Activated naive CD4-positive, alpha-beta T cell treated with anti-CD3 and anti-CD28 coated beads, Interleukin-2, amount 50 U/mL, for 24 hours (primary cell): ENCODE results near the gene DNAJB6.

Experiments used
- H3K27ac Mint-ChIP-seq: one replicate; pipeline ENCODE4 v1.8.0; 2021; ENCODE audit warnings: mild to moderate bottlenecking, mixed read lengths
- H3K27me3 Mint-ChIP-seq: one replicate; pipeline ENCODE4 v1.8.0; 2021; ENCODE audit warnings: mixed read lengths
- H3K36me3 Mint-ChIP-seq: one replicate; pipeline ENCODE4 v1.8.0; 2021; ENCODE audit warnings: mixed read lengths
- H3K4me1 Mint-ChIP-seq: one replicate; pipeline ENCODE4 v1.8.0; 2021; ENCODE audit warnings: mixed read lengths
- H3K4me3 Mint-ChIP-seq: one replicate; pipeline ENCODE4 v1.8.0; 2021; ENCODE audit warnings: mild to moderate bottlenecking, mixed read lengths
- H3K9me3 Mint-ChIP-seq: one replicate; pipeline ENCODE4 v1.8.0; 2021; ENCODE audit warnings: mixed read lengths

DNAJB6 gene

DNA sequence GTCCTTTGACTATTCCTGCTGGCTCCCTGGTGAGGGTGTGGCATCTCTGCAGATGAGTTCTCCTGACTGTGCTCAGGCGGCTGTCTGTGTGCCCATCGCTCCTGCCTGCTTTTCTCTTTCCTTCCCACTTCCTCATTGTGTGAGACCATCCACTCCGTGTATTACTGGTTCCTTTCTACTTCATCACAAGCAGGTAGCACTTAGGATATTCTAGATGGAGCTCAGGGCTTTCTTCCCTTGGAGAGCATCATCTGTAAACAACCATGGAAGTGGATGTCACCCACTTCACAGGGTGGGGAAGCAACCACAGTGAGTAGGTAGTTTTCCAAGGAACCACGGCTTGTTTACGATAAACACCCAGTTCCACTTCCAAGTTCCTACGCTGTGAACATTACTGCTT lies 15.7 kb downstream of the DNAJB6 start:
- Mint-ChIP-seq H3K9me3 (no peaks in the 10 kb centered on the region), H3K4me1 (peaks cover 80% of the 10 kb centered on the region), H3K27ac (no peak overlapping the region), H3K27me3 (no peaks in the 10 kb centered on the region), H3K4me3 (peak overlapping the region; percentile 54), H3K36me3 (no peaks in the 10 kb centered on the region)

DNA sequence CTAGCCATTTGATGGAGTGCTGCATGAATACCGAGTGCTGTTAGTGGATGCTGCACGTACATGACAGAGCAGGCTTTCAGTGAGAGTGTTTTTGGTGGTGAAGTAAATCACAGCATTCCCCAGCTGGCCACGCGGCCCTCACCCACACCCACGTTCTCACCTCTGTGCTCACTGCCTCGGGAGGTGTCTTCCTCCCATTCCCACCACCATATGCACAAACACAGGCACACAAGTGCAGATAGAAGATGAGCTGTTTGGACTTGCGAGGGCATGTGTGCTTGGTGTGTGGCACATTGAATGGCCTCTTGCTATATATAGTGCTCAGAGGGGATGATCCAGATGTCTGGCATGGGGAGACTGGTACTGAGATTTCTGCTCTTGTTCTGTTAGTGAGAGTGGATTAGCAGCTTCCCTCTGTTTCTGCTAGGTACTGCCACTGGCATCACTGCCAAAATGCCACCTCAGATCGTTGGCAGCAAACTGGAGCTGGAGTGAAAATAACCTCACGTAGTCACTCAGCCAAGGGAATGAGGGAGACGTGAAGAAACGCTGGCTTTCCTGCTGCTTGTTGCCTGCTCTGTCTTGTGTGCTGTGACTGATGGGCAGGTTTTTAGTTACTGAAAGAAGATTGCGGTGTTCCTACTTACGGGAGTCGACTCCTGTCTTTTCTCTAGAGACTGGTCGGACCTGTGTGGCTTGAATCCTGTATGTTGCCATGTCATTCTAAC lies 19.1 kb downstream of the DNAJB6 start:
- Mint-ChIP-seq H3K4me1 (peaks cover 75% of the 10 kb centered on the region), H3K4me3 (no peak overlapping the region), H3K27me3 (no peaks in the 10 kb centered on the region), H3K36me3 (peaks cover 1% of the 10 kb centered on the region), H3K27ac (peak overlapping the region; percentile 68), H3K9me3 (no peaks in the 10 kb centered on the region)

DNA sequence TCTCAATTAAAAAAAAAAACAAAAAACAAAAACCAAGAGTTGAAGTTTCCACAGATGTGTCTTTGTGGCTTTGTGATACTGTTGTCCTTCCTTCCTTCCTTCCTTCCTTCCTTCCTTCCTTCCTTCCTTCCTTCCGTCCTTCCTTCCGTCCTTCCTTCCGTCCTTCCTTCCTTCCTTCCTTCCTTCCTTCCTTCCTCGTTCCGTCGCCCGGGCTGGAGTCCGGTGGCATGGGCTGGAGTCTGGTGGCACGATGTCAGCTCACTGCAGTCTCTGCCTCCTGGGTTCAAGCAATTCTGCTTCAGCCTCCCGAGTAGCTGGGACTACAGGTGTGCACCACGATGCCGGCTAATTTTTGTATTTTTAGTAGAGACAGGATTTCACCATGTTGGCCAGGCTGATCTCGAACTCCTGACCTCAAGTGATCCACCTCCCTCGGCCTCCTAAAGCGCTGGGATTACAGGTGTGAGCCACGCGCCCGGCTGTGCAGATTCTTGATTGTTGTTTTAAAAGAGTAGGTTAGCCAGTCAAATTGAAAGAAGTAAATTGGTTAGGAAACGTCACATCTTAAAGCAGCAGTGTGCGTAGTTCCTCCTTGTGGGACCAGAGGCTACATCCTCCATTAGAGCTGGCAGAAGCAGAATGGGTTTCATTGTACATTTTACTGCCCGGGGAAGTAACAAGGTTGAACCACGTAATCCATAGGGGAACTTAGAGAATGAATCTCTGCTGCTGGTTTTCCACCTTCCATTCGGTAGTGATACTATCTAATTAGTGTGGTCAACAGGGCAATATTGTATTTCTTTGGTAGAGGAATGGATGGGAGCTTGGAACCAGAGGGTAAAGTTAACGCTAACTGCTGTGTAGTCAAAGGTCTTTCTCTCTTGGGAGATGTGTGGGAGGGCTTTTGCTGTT lies 20.6 kb downstream of the DNAJB6 start:
- H3K4me3 Mint-ChIP-seq = no peak overlapping the region
- peaks cover 63% of the 10 kb centered on the region for H3K4me1 Mint-ChIP-seq
- H3K36me3 Mint-ChIP-seq = peaks cover 1% of the 10 kb centered on the region

DNA sequence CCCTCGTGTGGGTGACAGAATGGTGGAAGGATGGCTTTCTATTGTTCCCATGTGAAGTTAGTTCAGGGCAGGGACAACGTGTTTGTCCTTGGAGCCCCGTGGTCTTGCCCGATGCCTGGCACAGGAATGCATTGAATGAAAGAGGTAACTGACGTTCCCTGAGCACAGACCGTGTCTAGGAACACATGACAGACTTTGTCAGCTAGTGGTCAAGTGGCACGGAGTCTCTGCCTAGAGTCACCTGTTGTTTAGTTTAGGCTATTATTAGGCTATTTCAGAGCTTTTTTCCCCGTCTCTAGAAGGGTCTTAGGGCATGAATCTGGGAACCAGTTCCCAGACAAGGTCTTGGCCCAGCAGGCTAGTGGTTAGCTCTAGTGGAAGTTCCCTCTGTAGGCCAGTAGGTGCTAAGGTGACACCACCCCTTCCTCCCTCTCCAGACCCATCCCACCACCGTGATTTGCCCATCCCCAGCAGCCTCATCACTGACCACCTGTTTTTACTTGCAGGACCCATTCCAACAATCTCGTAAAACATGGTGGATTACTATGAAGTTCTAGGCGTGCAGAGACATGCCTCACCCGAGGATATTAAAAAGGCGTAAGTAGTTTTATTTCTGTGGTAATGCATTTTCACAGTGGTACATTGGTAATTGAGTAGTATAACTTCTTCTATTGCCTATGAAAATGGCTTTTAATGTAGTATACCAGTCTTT lies 21.4 kb downstream of the DNAJB6 start:
- no peaks in the 10 kb centered on the region for H3K27me3 Mint-ChIP-seq
- H3K4me3 Mint-ChIP-seq = no peak overlapping the region
- H3K9me3 Mint-ChIP-seq = no peaks in the 10 kb centered on the region
- peaks cover 62% of the 10 kb centered on the region for H3K4me1 Mint-ChIP-seq
- H3K36me3 Mint-ChIP-seq = peaks cover 3% of the 10 kb centered on the region
- H3K27ac Mint-ChIP-seq = peak overlapping the region; percentile 81

More for the DNA sequence above, 20.6 kb downstream of the DNAJB6 start:
- peak overlapping the region; percentile 81 for H3K27ac Mint-ChIP-seq
- H3K27me3 Mint-ChIP-seq = no peaks in the 10 kb centered on the region
- H3K9me3 Mint-ChIP-seq = no peaks in the 10 kb centered on the region

DNA sequence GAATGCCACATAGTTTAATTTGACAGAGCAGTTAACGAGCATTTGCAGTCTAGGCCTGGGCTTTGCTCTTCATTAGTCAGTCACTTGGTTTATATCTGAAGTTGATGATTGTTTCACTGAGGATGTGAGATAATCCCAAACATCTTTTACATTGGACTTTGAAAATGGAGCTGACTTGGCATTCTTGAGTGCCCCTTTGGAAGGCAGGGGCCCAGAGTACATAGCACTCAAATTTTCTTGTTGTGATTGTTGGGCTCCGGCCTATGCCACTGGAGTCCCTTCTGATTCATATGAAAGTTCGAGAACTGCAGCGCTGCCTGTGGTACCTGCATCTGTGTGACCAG lies 21.9 kb downstream of the DNAJB6 start:
- no peaks in the 10 kb centered on the region for H3K27me3 Mint-ChIP-seq
- H3K4me3 Mint-ChIP-seq = no peak overlapping the region
- H3K36me3 Mint-ChIP-seq = peaks cover 3% of the 10 kb centered on the region
- H3K27ac Mint-ChIP-seq = no peak overlapping the region
- H3K9me3 Mint-ChIP-seq = no peaks in the 10 kb centered on the region
- H3K4me1 Mint-ChIP-seq = peaks cover 57% of the 10 kb centered on the region

DNA sequence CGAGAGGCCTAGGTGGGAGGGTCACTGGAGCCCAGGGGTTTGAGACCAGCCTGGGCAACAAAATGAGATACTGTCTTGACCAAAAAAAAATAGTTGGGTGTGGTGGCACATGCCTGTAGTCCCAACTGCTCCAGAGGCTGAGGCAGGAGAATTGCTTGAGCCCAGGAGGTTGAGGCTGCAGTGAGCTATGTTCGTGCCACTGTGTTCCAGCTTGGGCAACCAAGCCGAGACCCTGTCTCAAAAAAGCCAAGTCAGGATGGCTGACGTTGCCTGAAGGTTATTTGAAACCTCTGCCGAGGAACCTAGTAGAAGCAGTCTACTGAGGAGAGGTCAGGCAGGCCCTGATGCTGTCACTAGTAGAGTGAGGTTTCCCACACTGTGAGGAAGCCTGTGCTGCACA lies 22.8 kb downstream of the DNAJB6 start:
- H3K4me3 Mint-ChIP-seq = no peak overlapping the region
- peaks cover 7% of the 10 kb centered on the region for H3K36me3 Mint-ChIP-seq
- H3K27ac Mint-ChIP-seq = peak overlapping the region; percentile 0
- no peaks in the 10 kb centered on the region for H3K27me3 Mint-ChIP-seq
- peaks cover 53% of the 10 kb centered on the region for H3K4me1 Mint-ChIP-seq
- no peaks in the 10 kb centered on the region for H3K9me3 Mint-ChIP-seq

DNA sequence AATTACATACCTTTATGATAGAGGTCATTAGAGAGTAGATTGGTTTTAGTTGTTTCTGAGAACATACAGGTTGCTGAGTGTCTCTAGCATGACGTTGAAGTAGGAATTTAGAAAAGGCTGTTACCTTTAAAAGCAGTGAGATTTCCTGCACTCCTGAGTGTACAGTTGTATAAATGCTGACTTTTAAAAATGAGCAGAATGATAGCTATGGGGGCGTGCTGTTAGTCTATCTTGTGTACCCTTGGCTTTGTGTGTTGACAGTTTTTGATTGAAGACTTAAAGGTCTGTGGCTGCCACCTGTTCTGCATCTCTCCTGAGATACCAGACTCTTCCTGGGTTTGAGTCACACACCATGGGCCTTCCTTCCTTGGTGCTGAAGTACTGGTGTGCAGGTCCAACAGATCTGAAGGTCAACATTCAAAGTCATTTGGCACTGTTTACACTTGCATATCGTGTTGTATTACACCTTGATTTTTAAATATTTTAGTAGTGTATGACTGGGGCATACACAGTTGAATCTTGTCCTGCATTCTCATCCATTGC lies 23.8 kb downstream of the DNAJB6 start:
- H3K4me1 Mint-ChIP-seq = peaks cover 46% of the 10 kb centered on the region

DNA sequence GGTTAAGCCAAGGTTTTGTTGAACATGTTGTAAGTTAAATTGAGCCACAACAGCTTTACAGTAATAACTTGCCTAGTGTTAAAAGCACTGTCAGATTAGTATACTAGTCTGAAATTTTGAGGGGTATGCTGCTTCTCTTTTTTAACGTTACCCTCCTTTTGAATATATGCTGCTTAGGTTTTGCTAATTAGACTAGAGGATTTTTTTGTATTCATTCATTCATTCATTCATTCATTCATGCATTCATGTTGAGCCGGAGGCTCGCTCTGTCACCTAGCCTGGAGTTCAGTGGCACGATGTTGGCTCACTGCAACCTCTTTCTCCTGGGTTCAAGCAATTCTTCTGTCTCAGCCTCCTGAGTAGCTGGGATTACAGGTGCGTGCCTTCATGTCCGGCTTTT lies 24.7 kb downstream of the DNAJB6 start:
- Mint-ChIP-seq H3K4me3 (no peak overlapping the region), H3K36me3 (peaks cover 14% of the 10 kb centered on the region), H3K9me3 (no peaks in the 10 kb centered on the region), H3K27ac (no peak overlapping the region), H3K4me1 (peaks cover 36% of the 10 kb centered on the region), H3K27me3 (no peaks in the 10 kb centered on the region)

More for the DNA sequence above, 23.8 kb downstream of the DNAJB6 start:
- no peak overlapping the region for H3K27ac Mint-ChIP-seq
- H3K27me3 Mint-ChIP-seq = no peaks in the 10 kb centered on the region
- peaks cover 11% of the 10 kb centered on the region for H3K36me3 Mint-ChIP-seq
- H3K4me3 Mint-ChIP-seq = no peak overlapping the region
- H3K9me3 Mint-ChIP-seq = no peaks in the 10 kb centered on the region

DNA sequence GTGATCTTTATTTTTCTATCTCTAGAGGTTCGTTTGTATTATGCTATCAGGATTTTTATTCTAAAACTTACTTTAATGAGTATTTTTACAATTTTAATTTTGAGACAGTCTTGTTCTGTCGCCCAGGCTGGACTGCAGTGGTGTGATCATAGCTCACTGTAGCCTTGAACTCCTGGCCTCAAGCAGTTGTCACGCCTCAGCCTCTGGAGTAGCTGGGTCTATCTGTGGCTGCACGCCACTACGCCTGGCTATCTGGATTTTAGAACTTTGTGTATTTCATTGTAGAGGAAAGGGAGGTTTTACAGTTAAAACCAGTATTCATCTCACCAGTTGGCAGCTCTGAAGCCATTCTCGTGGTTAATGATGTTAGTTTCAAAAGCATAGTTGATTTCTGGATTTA lies 25.9 kb downstream of the DNAJB6 start:
- peaks cover 27% of the 10 kb centered on the region for H3K4me1 Mint-ChIP-seq
- H3K27me3 Mint-ChIP-seq = no peaks in the 10 kb centered on the region
- H3K27ac Mint-ChIP-seq = peak overlapping the region; percentile 10
- H3K9me3 Mint-ChIP-seq = no peaks in the 10 kb centered on the region
- no peak overlapping the region for H3K4me3 Mint-ChIP-seq
- peaks cover 14% of the 10 kb centered on the region for H3K36me3 Mint-ChIP-seq

DNA sequence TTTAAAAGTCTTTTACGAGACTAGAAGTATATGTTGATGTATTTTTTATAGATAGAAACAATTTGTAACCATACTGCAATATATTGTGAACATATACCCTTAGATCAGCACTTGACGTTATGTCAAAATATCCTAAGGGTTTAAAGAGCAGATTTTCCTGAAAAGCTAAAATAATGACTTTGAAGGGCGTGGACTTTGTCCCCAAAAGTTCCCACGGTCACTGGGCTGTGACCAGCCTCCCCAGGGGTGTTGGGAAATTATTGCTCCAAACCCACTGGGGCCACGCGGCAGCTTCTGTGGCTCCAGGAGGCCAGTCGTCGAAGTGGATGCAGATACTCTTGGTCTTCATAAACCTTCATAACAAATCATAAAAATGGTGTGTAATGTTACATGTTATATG lies 29.9 kb downstream of the DNAJB6 start:
- H3K27me3 Mint-ChIP-seq = no peaks in the 10 kb centered on the region
- peaks cover 19% of the 10 kb centered on the region for H3K36me3 Mint-ChIP-seq
- H3K4me3 Mint-ChIP-seq = no peak overlapping the region
- peaks cover 12% of the 10 kb centered on the region for H3K4me1 Mint-ChIP-seq
- no peak overlapping the region for H3K27ac Mint-ChIP-seq
- H3K9me3 Mint-ChIP-seq = no peaks in the 10 kb centered on the region

DNA sequence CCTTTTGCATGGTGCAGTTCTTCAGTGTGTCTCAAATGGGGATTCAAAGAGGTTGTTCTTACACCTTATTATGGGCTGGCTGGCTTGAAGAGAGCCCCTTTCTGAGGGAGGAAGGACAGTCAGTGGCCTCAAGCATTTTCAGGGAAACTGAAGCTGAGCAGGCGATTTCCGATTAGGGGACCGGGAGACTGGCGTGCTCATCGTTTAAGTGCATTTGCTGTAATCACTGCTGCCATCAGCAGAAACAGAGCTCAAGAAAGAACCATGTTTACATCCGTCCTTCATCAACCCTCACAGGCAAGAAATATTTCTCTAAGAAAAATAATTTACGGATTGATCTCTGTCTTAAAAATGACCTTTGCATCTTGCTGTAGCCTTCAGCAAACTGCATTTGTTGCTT lies 32.2 kb downstream of the DNAJB6 start:
- Mint-ChIP-seq H3K27ac (no peak overlapping the region), H3K27me3 (no peaks in the 10 kb centered on the region), H3K36me3 (peaks cover 20% of the 10 kb centered on the region), H3K4me3 (no peak overlapping the region), H3K9me3 (no peaks in the 10 kb centered on the region), H3K4me1 (peaks cover 20% of the 10 kb centered on the region)

DNA sequence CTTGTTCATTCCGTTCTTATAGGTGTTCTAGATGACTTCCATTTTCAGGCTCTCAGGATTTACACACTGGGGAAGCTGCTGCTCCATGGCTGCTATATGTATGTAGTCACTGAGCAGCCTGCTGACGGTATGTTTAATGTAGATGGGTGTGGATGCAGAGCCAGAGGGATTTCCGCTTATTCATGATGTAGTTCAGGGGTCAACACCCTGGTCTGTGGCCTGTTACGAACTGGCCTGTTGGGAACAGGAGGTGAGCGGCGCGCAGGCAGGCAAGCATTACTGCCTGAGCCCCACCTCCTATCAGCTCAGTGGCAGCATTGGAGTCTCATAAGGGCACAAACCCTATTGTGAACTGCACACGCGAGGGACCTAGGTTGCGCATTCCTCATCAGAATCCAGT lies 33.9 kb downstream of the DNAJB6 start:
- Mint-ChIP-seq H3K4me3 (no peak overlapping the region), H3K27ac (no peak overlapping the region), H3K4me1 (peaks cover 38% of the 10 kb centered on the region), H3K36me3 (peaks cover 21% of the 10 kb centered on the region), H3K27me3 (no peaks in the 10 kb centered on the region), H3K9me3 (no peaks in the 10 kb centered on the region)

DNA sequence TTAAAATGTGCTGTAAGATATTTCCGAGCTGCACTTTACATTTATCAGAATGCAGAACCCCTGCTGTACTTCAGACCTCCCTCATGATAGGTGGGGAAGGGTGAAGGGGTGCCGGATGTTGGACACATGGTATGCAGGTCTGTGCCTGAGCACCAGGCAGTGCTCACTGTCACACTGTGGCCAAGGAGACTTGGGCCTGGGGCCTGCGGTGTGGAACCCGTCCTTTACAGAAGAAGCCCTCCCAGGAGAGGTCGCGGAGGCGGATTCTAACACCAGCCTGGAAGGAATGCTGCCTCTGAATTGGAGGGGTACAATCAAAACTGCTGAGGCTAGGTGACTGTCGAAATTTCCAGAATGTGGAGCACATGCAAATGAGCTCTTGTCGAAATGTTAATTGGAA lies 34.5 kb downstream of the DNAJB6 start:
- Mint-ChIP-seq H3K27ac (no peak overlapping the region), H3K4me1 (peaks cover 43% of the 10 kb centered on the region), H3K36me3 (peaks cover 20% of the 10 kb centered on the region), H3K4me3 (no peak overlapping the region), H3K27me3 (no peaks in the 10 kb centered on the region), H3K9me3 (no peaks in the 10 kb centered on the region)

DNA sequence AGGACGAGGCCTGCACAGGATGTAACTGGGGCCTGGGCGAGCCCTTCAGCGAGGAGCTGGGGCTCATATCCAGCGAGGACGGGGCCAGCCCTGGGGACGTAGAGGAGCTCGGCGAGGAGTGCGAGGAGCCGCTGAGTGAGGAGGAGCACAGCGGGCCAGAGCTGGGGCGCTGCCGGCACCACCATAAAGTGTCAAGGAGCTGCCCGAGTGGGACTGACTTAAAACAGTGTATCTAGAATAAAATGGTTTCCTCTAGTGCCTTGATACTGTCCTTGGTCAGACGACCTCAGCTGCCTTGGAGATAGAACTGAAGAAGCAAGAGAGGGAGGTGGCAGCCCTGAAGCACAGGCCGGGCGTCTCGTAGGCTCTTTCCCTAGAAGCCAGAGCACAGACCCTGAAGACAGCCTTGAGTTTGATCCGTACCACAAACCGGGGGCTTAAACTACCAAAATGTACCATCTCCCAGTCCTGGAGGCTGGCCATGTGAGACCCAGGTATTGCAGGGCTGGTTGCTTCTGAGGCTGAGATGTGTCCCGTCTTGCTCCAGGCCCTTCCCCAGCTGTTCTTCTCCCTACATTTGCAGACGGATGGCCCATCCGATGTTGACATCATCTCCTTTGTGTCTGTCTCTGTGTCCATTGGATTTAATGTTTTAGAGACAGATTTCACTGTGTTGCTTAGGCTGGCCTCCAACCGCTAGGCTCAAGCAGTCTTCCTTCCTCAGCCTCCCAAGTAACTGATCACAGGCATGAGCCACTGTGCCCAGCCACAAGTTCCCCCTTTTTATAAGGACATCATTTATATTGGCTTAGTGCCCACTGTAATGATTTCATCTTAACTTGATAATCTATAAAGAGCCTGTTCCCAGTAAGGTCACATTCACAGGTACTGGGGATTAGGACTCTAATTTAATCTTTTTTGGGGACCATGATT lies 35.8 kb downstream of the DNAJB6 start:
- H3K4me1 Mint-ChIP-seq = peaks cover 54% of the 10 kb centered on the region
- H3K27ac Mint-ChIP-seq = no peak overlapping the region
- H3K27me3 Mint-ChIP-seq = no peaks in the 10 kb centered on the region
- no peak overlapping the region for H3K4me3 Mint-ChIP-seq
- peaks cover 18% of the 10 kb centered on the region for H3K36me3 Mint-ChIP-seq
- H3K9me3 Mint-ChIP-seq = no peaks in the 10 kb centered on the region

DNA sequence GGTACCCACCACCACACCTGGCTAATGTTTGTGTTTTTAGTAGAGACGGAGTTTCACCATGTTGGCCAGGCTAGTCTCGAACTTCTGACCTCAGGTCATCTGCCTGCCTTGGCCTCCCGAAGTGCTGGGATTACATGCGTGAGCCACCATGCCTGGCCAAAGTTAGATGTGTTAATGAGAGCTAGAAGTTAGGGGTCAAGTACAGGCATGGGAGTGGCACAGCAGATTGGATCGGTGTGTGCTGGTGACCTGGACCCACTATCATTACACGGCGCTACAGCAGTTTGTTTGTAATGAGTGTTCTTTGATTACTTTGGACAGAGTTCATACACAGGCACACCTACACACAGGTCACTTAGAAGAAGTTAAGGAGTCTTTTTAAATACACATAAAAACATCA lies 36.7 kb downstream of the DNAJB6 start:
- Mint-ChIP-seq H3K4me3 (no peak overlapping the region), H3K4me1 (peaks cover 62% of the 10 kb centered on the region)

More for the DNA sequence above, 36.7 kb downstream of the DNAJB6 start:
- Mint-ChIP-seq H3K27me3 (no peaks in the 10 kb centered on the region), H3K9me3 (no peaks in the 10 kb centered on the region), H3K36me3 (peaks cover 16% of the 10 kb centered on the region), H3K27ac (no peak overlapping the region)
